ENCODE data around the gene ATAD3C. TPM values are rescaled to one million over a fixed set of nuclear protein-coding genes. Genes with fewer than 3 reads are reported as not detected.

Gene ATAD3C
- polyA plus RNA-seq, 1 of the 3 experiments (the other 2 are of a cell fraction) = 0.38 TPM

DNA sequence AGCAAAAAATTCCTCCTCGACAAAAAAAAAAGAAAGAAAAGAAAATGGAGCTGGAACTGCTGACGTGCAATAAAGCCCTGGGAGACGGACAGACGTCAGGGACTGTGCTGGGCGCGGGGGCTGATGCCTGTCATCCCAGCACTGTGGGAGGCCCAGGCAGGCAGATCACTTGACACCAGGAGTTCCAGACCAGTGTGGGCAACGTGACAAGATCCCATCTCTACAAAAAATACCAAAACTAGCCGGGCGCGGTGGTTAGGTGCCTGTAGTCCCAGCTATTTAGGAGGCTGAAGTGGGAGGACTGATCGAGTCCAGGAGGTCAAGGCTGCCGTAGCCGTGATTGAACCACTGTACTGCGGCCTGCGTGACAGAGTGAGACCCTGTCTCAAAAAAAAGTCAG lies 24.8 kb upstream of the ATAD3C start:
- Histone ChIP-seq H3F3A (replicated peaks; ENCODE audit: insufficient read depth) (peaks cover 3% of the 10 kb centered on the region), H3K4me3 (ENCODE audit: low read depth in 2 of 2, low read length in 1 of 2) (no peak overlapping the region), H3K9me2 (no peaks in the 10 kb centered on the region), H2AFZ (ENCODE audit: low read depth) (no peak overlapping the region), H4K20me1 (ENCODE audit: insufficient read depth) (no peaks in the 10 kb centered on the region), H3K79me2 (ENCODE audit: insufficient read depth) (no peaks in the 10 kb centered on the region), H3K36me3 (replicated peaks in 1 of 2; ENCODE audit: control insufficient read depth in 1 of 2, insufficient read depth in 2 of 2, low read length in 1 of 2) (no peaks in the 10 kb centered on the region), H3K27ac (ENCODE audit: low read depth in 2 of 2, low read length in 1 of 2) (no peak overlapping the region), H3K27me3 (ENCODE audit: insufficient read depth) (no peaks in the 10 kb centered on the region), H3K9ac (no peak overlapping the region), H3K4me1 (ENCODE audit: control insufficient read depth in 1 of 2, insufficient read depth in 2 of 2, low read depth in 1 of 2, low read length in 1 of 2) (no peaks in the 10 kb centered on the region; a peak in 2 of 4 replicates), H3K9me3 (no peaks in the 10 kb centered on the region), H3K4me2 (no peak overlapping the region)
- ChIA-PET POLR2A (no interaction called here), CTCF (interaction anchor here (0.9 kb wide), 1 partner anchor 20 kb away, joined by 3 read pairs; no protein-coding TSS in a partner anchor)
- no peak for DNase-seq
- TF ChIP-seq YY1 (IDR thresholded peaks at IDR 0.05; ENCODE audit: low read depth) (no peak), FOXM1 (IDR thresholded peaks at IDR 0.05; ENCODE audit: low read depth) (no peak), POLR2AphosphoS5 (IDR thresholded peaks at IDR 0.05; ENCODE audit: low read depth, low read length) (no peak), MXI1 (IDR thresholded peaks at IDR 0.05; ENCODE audit: low read depth, low read length) (no peak), TEAD4 (IDR thresholded peaks at IDR 0.05; ENCODE audit: borderline replicate concordance, insufficient read depth) (no peak), NFIC (IDR thresholded peaks at IDR 0.05; ENCODE audit: borderline replicate concordance) (no peak), ELF1 (IDR thresholded peaks at IDR 0.05) (no peak), TAF1 (IDR thresholded peaks at IDR 0.05; ENCODE audit: borderline replicate concordance, low read depth, low read length) (no peak), RXRA (IDR thresholded peaks at IDR 0.05; ENCODE audit: borderline replicate concordance, low read depth) (no peak)
- TF ChIP-seq, protein P1, sequence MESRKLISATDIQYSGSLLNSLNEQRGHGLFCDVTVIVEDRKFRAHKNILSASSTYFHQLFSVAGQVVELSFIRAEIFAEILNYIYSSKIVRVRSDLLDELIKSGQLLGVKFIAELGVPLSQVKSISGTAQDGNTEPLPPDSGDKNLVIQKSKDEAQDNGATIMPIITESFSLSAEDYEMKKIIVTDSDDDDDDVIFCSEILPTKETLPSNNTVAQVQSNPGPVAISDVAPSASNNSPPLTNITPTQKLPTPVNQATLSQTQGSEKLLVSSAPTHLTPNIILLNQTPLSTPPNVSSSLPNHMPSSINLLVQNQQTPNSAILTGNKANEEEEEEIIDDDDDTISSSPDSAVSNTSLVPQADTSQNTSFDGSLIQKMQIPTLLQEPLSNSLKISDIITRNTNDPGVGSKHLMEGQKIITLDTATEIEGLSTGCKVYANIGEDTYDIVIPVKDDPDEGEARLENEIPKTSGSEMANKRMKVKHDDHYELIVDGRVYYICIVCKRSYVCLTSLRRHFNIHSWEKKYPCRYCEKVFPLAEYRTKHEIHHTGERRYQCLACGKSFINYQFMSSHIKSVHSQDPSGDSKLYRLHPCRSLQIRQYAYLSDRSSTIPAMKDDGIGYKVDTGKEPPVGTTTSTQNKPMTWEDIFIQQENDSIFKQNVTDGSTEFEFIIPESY (IDR thresholded peaks at IDR 0.05; ENCODE audit: borderline replicate concordance, low read depth) = no peak
- TF ChIP-seq, protein P2, sequence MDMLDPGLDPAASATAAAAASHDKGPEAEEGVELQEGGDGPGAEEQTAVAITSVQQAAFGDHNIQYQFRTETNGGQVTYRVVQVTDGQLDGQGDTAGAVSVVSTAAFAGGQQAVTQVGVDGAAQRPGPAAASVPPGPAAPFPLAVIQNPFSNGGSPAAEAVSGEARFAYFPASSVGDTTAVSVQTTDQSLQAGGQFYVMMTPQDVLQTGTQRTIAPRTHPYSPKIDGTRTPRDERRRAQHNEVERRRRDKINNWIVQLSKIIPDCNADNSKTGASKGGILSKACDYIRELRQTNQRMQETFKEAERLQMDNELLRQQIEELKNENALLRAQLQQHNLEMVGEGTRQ (IDR thresholded peaks at IDR 0.05; ENCODE audit: borderline replicate concordance, low read depth, low read length) = no peak
- 97% methylated on average over 15 of the region's 15 CpGs for WGBS (ENCODE audit: low lambda C conversion rate)

DNA sequence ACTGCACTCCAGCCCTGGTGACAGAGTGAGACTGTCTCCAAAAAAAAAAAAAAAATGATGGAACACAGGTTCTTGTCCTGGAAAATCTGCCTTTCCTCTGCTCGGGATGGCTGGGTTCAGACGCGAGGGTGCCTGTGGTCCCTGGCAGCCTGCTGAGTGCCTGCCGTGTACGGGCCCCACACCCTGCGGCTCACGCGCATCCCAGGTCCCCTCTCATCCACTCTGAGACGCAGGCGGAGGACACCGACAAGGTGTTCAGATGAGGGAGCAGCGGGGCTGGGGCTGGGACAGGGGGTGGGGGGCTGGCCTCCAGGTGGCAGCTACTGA lies 24.1 kb upstream of the ATAD3C start:
- ChIA-PET POLR2A (no interaction called here), CTCF (no interaction called here)
- peaks cover 0 to 3% of the 10 kb centered on the region in 2 experiments; a peak in 2 of 4 replicates for H3K4me1 ChIP-seq (ENCODE audit: control insufficient read depth in 1 of 2, insufficient read depth in 2 of 2, low read depth in 1 of 2, low read length in 1 of 2)
- no peak for DNase-seq
- no peaks in the 10 kb centered on the region for H4K20me1 ChIP-seq (ENCODE audit: insufficient read depth)
- no peak overlapping the region for H2AFZ ChIP-seq (ENCODE audit: low read depth)
- no peaks in the 10 kb centered on the region for H3K36me3 ChIP-seq (replicated peaks in 1 of 2; ENCODE audit: control insufficient read depth in 1 of 2, insufficient read depth in 2 of 2, low read length in 1 of 2)
- no peak overlapping the region for H3K4me3 ChIP-seq (ENCODE audit: low read depth in 2 of 2, low read length in 1 of 2)
- no peak overlapping the region for H3K4me2 ChIP-seq
- 90% methylated on average over 9 of the region's 12 CpGs for WGBS (ENCODE audit: low lambda C conversion rate)
- H3K27me3 ChIP-seq (ENCODE audit: insufficient read depth) = no peaks in the 10 kb centered on the region
- H3F3A ChIP-seq (replicated peaks; ENCODE audit: insufficient read depth) = peaks cover 3% of the 10 kb centered on the region
- TF ChIP-seq FOXJ3 (CRISPR knock-in tag; IDR thresholded peaks at IDR 0.05) = no peak
- no peak for TF ChIP-seq MEF2A (IDR thresholded peaks at IDR 0.05; ENCODE audit: borderline replicate concordance, low read depth)
- no peak for TF ChIP-seq YY1 (IDR thresholded peaks at IDR 0.05; ENCODE audit: low read depth)
- TF ChIP-seq TAF1 (IDR thresholded peaks at IDR 0.05; ENCODE audit: borderline replicate concordance, low read depth, low read length) = no peak
- no peak for TF ChIP-seq EP300 (IDR thresholded peaks at IDR 0.05; ENCODE audit: borderline replicate concordance in 1 of 2, low read depth in 1 of 2, low read length in 1 of 2)
- TF ChIP-seq NRF1 (IDR thresholded peaks at IDR 0.05; ENCODE audit: low read depth, low read length) = no peak
- TF ChIP-seq, protein P3, sequence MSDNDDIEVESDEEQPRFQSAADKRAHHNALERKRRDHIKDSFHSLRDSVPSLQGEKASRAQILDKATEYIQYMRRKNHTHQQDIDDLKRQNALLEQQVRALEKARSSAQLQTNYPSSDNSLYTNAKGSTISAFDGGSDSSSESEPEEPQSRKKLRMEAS (IDR thresholded peaks at IDR 0.05; ENCODE audit: low read depth) = no peak
- TF ChIP-seq SMC3 (IDR thresholded peaks at IDR 0.05; ENCODE audit: low read depth, low read length) = no peak
- no peaks in the 10 kb centered on the region for H3K9me3 ChIP-seq
- H3K79me2 ChIP-seq (ENCODE audit: insufficient read depth) = no peaks in the 10 kb centered on the region
- no peak overlapping the region for H3K9ac ChIP-seq
- H3K9me2 ChIP-seq = no peaks in the 10 kb centered on the region
- H3K27ac ChIP-seq (ENCODE audit: low read depth in 2 of 2, low read length in 1 of 2) = no peak overlapping the region

Measured in SK-N-SH (cell line).